A673 (cell line): ENCODE data around the gene SLC28A1.

Experiments used
- CTCF ChIP-seq: fragments of 300-800, 200-600 bp; sonication (generic); conservative IDR thresholded peaks from 2 replicates; pipeline ENCODE4 v1.5.1; 2017; ENCODE audit warnings: low read depth, mild to moderate bottlenecking, antibody characterized with exemption, low read length, moderate library complexity, mixed read lengths
- EZH2 ChIP-seq: fragments of 200-600 bp; sonication (generic); IDR thresholded peaks from 2 replicates; pipeline ENCODE4 v1.6.1; 2017; ENCODE audit warnings: borderline replicate concordance, low read depth, mild to moderate bottlenecking, mixed read lengths, antibody characterized with exemption, low read length; ENCODE audit not compliant: poor library complexity, severe bottlenecking

GRCh38 chr15:84904419-84904818 lies 20.0 kb downstream of the SLC28A1 start:
- no peak for TF ChIP-seq CTCF
- TF ChIP-seq EZH2 = no peak
